Measurements from ENCODE around the gene BBS5. TPM values are rescaled to one million over a fixed set of nuclear protein-coding genes. Genes with fewer than 3 reads are reported as not detected.

The BBS5 gene
- total RNA-seq, 3 donors from 2014 or later (not counting 1 experiment from before 2014, with no cell fraction given): 1.5 to 2.2 (median 1.7) TPM

DNA sequence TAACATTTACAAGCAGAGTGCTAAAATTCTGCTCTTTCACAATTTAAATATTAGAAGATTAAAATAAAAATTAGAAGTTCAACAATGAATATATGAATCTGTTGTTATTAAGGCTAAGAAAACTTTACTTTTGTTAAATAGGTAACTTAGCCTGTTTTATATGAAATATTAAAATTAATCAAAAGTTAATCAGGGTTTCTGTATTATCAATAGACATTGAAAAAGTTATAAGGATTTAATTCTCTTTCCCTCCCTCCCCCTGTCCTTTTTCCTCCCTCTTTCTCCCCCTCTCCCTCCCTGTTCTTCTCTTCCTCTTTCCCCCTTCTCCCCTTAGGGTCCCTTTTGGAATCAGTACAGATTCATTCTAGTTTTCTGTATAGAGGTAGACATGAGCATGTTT lies 12.1 kb downstream of the BBS5 start:
- intact Hi-C loops (cut with micrococcal nuclease): no loop called here
- H3K36me3 ChIP-seq (ENCODE audit: control insufficient read depth, insufficient read depth, low read length): no peaks in the 10 kb centered on the region
- no peaks in the 10 kb centered on the region for H3K4me1 Mint-ChIP-seq
- no peaks in the 10 kb centered on the region for H3K4me1 ChIP-seq (ENCODE audit: control insufficient read depth, insufficient read depth, low read length)
- ATAC-seq: no peak
- no peak overlapping the region for H3K27ac Mint-ChIP-seq
- H3K27me3 ChIP-seq (ENCODE audit: control insufficient read depth, insufficient read depth, low read length): no peaks in the 10 kb centered on the region
- H3K4me3 Mint-ChIP-seq: no peak overlapping the region
- no peak for DNase-seq
- H3K27me3 Mint-ChIP-seq (ENCODE audit: low read depth in 2 of 2): no peaks in the 10 kb centered on the region
- H3K9me3 Mint-ChIP-seq: no peaks in the 10 kb centered on the region
- H3K36me3 Mint-ChIP-seq: no peaks in the 10 kb centered on the region
- TF ChIP-seq, protein P1, sequence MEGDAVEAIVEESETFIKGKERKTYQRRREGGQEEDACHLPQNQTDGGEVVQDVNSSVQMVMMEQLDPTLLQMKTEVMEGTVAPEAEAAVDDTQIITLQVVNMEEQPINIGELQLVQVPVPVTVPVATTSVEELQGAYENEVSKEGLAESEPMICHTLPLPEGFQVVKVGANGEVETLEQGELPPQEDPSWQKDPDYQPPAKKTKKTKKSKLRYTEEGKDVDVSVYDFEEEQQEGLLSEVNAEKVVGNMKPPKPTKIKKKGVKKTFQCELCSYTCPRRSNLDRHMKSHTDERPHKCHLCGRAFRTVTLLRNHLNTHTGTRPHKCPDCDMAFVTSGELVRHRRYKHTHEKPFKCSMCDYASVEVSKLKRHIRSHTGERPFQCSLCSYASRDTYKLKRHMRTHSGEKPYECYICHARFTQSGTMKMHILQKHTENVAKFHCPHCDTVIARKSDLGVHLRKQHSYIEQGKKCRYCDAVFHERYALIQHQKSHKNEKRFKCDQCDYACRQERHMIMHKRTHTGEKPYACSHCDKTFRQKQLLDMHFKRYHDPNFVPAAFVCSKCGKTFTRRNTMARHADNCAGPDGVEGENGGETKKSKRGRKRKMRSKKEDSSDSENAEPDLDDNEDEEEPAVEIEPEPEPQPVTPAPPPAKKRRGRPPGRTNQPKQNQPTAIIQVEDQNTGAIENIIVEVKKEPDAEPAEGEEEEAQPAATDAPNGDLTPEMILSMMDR (IDR thresholded peaks at IDR 0.05): no peak
- no peak overlapping the region for H3K4me3 ChIP-seq (ENCODE audit: low read length)
- H3K9me3 ChIP-seq (ENCODE audit: control insufficient read depth, insufficient read depth, low read length): no peaks in the 10 kb centered on the region
- H3K27ac ChIP-seq (ENCODE audit: low read length): no peak overlapping the region

DNA sequence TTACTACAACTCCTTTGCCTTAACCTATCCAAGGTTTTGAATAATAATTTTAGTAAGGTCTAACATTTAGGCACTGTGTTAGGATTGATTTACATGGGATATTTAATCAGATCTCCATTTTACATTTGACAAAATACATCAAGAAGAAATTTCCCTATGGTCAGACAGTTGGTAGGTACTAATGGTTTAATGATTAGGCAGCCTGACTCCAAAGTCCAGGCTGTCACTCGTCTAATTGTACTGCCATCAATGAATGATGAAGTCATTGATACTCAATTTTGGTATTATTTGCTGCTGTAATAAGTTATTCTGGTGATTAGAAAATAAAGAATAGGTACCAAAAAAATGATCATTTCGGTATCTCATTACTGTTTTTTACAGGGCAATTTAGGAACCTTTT lies 14.1 kb downstream of the BBS5 start:
- Histone ChIP-seq H3K36me3 (ENCODE audit: control insufficient read depth, insufficient read depth, low read length) (no peaks in the 10 kb centered on the region), H3K4me3 (ENCODE audit: low read length) (no peak overlapping the region), H3K27me3 (ENCODE audit: control insufficient read depth, insufficient read depth, low read length) (no peaks in the 10 kb centered on the region), H3K4me1 (ENCODE audit: control insufficient read depth, insufficient read depth, low read length) (no peaks in the 10 kb centered on the region), H3K9me3 (ENCODE audit: control insufficient read depth, insufficient read depth, low read length) (no peaks in the 10 kb centered on the region), H3K27ac (ENCODE audit: low read length) (no peak overlapping the region)
- Mint-ChIP-seq H3K4me3 (no peak overlapping the region), H3K4me1 (no peaks in the 10 kb centered on the region), H3K27me3 (ENCODE audit: low read depth in 2 of 2) (no peaks in the 10 kb centered on the region), H3K27ac (no peak overlapping the region), H3K36me3 (no peaks in the 10 kb centered on the region), H3K9me3 (no peaks in the 10 kb centered on the region)
- no peak for DNase-seq
- WGBS (ENCODE audit: insufficient coverage): 100% methylated on average over 1 of the region's 2 CpGs
- no peak for ATAC-seq
- intact Hi-C loops (cut with micrococcal nuclease): no loop called here
- TF ChIP-seq, protein P1 (IDR thresholded peaks at IDR 0.05): no peak

DNA sequence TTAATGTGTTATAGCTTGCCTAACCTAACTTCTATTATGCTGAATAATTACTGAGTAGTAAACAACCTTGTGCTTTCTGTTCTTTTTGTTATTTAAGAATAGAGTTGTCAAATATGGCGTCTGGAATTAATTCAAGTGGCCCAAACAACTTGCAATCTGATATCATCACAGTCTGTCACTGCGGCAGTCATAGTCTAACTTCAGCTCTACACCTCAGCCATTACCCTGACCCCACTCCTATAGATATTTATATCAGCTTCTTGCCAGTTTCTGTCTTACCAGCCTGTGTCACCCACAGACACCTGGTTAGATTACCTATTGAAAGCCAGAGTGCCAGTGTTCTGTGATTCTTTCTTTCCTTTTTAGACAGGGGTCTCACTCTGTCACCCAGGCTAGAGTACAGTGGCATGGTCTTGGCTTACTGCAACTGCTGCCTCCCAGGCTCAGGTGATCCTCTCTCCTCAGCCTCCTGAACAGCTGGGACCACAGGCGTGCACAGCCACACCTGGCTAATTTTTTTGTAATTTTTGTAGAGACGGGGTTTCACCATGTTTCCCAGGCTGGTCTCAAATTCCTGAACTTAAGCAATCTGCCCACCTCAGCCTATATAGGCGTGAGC lies 16.1 kb downstream of the BBS5 start:
- ATAC-seq (no peak), DNase-seq (no peak)
- TF ChIP-seq, protein P1 (IDR thresholded peaks at IDR 0.05): no peak
- Histone ChIP-seq H3K4me3 (ENCODE audit: low read length) (no peak overlapping the region), H3K4me1 (ENCODE audit: control insufficient read depth, insufficient read depth, low read length) (no peaks in the 10 kb centered on the region), H3K27ac (ENCODE audit: low read length) (no peak overlapping the region), H3K36me3 (ENCODE audit: control insufficient read depth, insufficient read depth, low read length) (no peaks in the 10 kb centered on the region), H3K27me3 (ENCODE audit: control insufficient read depth, insufficient read depth, low read length) (no peaks in the 10 kb centered on the region), H3K9me3 (ENCODE audit: control insufficient read depth, insufficient read depth, low read length) (no peaks in the 10 kb centered on the region)
- Mint-ChIP-seq H3K36me3 (no peaks in the 10 kb centered on the region), H3K4me1 (no peaks in the 10 kb centered on the region), H3K27ac (no peak overlapping the region), H3K9me3 (no peaks in the 10 kb centered on the region), H3K4me3 (no peak overlapping the region), H3K27me3 (ENCODE audit: low read depth in 2 of 2) (no peaks in the 10 kb centered on the region)
- intact Hi-C loops (cut with micrococcal nuclease): no loop called here
- WGBS (ENCODE audit: insufficient coverage): 96% methylated on average over 4 of the region's 5 CpGs

DNA sequence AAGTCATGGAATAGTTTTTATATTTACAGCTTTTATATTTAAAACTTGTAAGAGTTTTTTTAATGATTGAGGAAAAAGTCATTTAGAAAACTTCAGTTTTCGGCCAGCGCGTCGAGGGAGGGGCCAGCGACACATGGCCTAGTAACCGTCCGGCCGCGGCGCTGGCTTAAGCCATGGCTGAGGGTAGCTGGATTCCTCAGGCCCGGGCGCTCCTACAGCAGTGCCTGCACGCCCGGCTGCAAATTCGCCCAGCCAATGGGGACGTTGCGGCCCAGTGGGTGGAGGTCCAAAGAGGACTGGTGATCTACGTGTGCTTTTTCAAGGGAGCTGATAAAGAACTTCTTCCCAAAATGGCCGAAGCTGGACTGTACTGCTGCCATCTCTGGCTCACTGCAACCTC lies 25.4 kb downstream of the BBS5 start:
- Histone ChIP-seq H3K27ac (ENCODE audit: low read length) (no peak overlapping the region), H3K36me3 (ENCODE audit: control insufficient read depth, insufficient read depth, low read length) (no peaks in the 10 kb centered on the region), H3K4me3 (ENCODE audit: low read length) (no peak overlapping the region), H3K4me1 (ENCODE audit: control insufficient read depth, insufficient read depth, low read length) (no peaks in the 10 kb centered on the region), H3K9me3 (ENCODE audit: control insufficient read depth, insufficient read depth, low read length) (no peaks in the 10 kb centered on the region), H3K27me3 (ENCODE audit: control insufficient read depth, insufficient read depth, low read length) (no peaks in the 10 kb centered on the region)
- TF ChIP-seq, protein P1 (IDR thresholded peaks at IDR 0.05): no peak
- ATAC-seq (no peak), DNase-seq (no peak)
- H3K27ac Mint-ChIP-seq: no peak overlapping the region
- no peak overlapping the region for H3K4me3 Mint-ChIP-seq
- intact Hi-C loops (cut with micrococcal nuclease): no loop called here
- WGBS (ENCODE audit: insufficient coverage): 99% methylated on average over 19 of the region's 19 CpGs
- no peaks in the 10 kb centered on the region for H3K4me1 Mint-ChIP-seq
- no peaks in the 10 kb centered on the region for H3K36me3 Mint-ChIP-seq
- H3K9me3 Mint-ChIP-seq: no peaks in the 10 kb centered on the region
- no peaks in the 10 kb centered on the region for H3K27me3 Mint-ChIP-seq (ENCODE audit: low read depth in 2 of 2)
